B cell (primary cell): ENCODE data around the gene TBC1D9B. TPM values are rescaled to one million over a fixed set of nuclear protein-coding genes. Genes with fewer than 3 reads are reported as not detected.

ENCODE experiments used
- ATAC-seq: fragments of 200-7000 bp; cut with Tn5 transposase; one replicate; pipeline ENCODE4 v1.10.0; 2021; ENCODE audit warnings: low read depth, mild to moderate bottlenecking, moderate number of reproducible peaks, moderate library complexity
- CTCF ChIA-PET: fragments of 350-600 bp; sonication (Branson Sonifier 250); formaldehyde crosslinking; loops from one replicate; lab custom pipeline; 2021; ENCODE audit warnings: antibody characterized with exemption, inconsistent platforms; lab: Charles Lee
- POLR2A ChIA-PET: fragments of 350-600 bp; sonication (Branson Sonifier 250); formaldehyde crosslinking; loops from one replicate; lab custom pipeline; 2021; ENCODE audit warnings: antibody characterized with exemption; lab: Charles Lee
- DNase-seq: peaks from one replicate; pipeline ENCODE4 v3.0.0; 2013
- H2AFZ ChIP-seq: 2 replicates; pipeline ENCODE4 v1.6.1; 2012; ENCODE audit warnings: mild to moderate bottlenecking, low read depth, low read length; ENCODE audit not compliant: insufficient read depth, poor library complexity, severe bottlenecking
- H3K27ac ChIP-seq, 2 donors: 1 replicate in 1 of 2; 2 replicates in 1 of 2; pipeline ENCODE4 v1.5.1; 2012 to 2013; ENCODE audit warnings: low read length in 2 of 2, mild to moderate bottlenecking in 2 of 2, moderate library complexity in 1 of 2
- H3K27me3 ChIP-seq, 4 experiments: fragments of 200-600 bp in 1 of 4; sonication (generic) in 1 of 4; replicated peaks in 1 of 4; 1 replicate in 2 of 4; 2 replicates in 2 of 4; pipeline versions ENCODE4 v1.6.1 to v1.7.0; 2013 to 2016; ENCODE audit warnings: low read length in 3 of 4, mild to moderate bottlenecking in 2 of 4, mixed read lengths in 1 of 4, moderate library complexity in 1 of 4; ENCODE audit not compliant: insufficient read depth in 4 of 4, control insufficient read depth in 3 of 4; ENCODE audit errors: control extremely low read depth in 1 of 4
- H3K36me3 ChIP-seq, 2 experiments: replicated peaks in 1 of 2; 1 replicate in 1 of 2; 2 replicates in 1 of 2; pipeline versions ENCODE4 v1.6.1 to v1.7.1; 2013; ENCODE audit warnings: low read length in 1 of 2; ENCODE audit not compliant: insufficient read depth in 2 of 2, control insufficient read depth in 1 of 2; ENCODE audit errors: control extremely low read depth in 1 of 2, extremely low read depth in 1 of 2
- H3K4me1 ChIP-seq, 2 donors: fragments of 200-600 bp in 1 of 2; sonication (generic) in 1 of 2; 1 replicate in 1 of 2; 2 replicates in 1 of 2; pipeline versions ENCODE4 v1.5.1 to v1.6.1; 2013 to 2017; ENCODE audit warnings: low read length in 2 of 2; ENCODE audit not compliant: control insufficient read depth in 2 of 2, insufficient read depth in 2 of 2
- H3K4me2 ChIP-seq: replicated peaks from 2 replicates; pipeline ENCODE3; 2012; ENCODE audit warnings: mild to moderate bottlenecking, low read depth, low read length; ENCODE audit not compliant: poor library complexity, severe bottlenecking
- H3K4me3 ChIP-seq, 5 experiments: fragments of 200-600 bp in 1 of 5; sonication (generic) in 1 of 5; 1 replicate in 3 of 5; 2 replicates in 2 of 5; pipeline versions ENCODE4 v1.5.1 to v1.7.0; 2011 to 2016; ENCODE audit warnings: low read length in 4 of 5, mild to moderate bottlenecking in 4 of 5, low read depth in 2 of 5, control low read depth in 1 of 5, moderate library complexity in 1 of 5; ENCODE audit not compliant: insufficient read depth in 1 of 5; ENCODE audit errors: control extremely low read depth in 1 of 5, extremely low read depth in 1 of 5
- H3K79me2 ChIP-seq: fragments of 200-600 bp; sonication (generic); one replicate; pipeline ENCODE4 v1.6.0; 2016; ENCODE audit warnings: low read length; ENCODE audit not compliant: control insufficient read depth, insufficient read depth
- H3K9ac ChIP-seq: fragments of 200-600 bp; sonication (generic); 2 replicates; pipeline ENCODE4 v1.6.1; 2017; ENCODE audit warnings: mild to moderate bottlenecking, low read length, moderate library complexity
- H3K9me3 ChIP-seq, 3 donors: one replicate each; pipeline versions ENCODE4 v1.6.1 to v1.7.1; 2013; ENCODE audit warnings: low read length in 2 of 3; ENCODE audit not compliant: control insufficient read depth in 2 of 3, insufficient read depth in 1 of 3; ENCODE audit errors: control extremely low read depth in 1 of 3
- H4K20me1 ChIP-seq: 2 replicates; pipeline ENCODE4 v1.6.0; 2012; ENCODE audit warnings: mild to moderate bottlenecking, low read length; ENCODE audit not compliant: insufficient read depth, control insufficient read depth, poor library complexity, severe bottlenecking
- H3K27ac Mint-ChIP-seq: one replicate; pipeline ENCODE4 v1.8.0; 2021; ENCODE audit warnings: mixed read lengths
- H3K27me3 Mint-ChIP-seq: one replicate; pipeline ENCODE4 v1.8.0; 2021; ENCODE audit warnings: mixed read lengths
- H3K4me1 Mint-ChIP-seq: one replicate; pipeline ENCODE4 v1.8.0; 2021; ENCODE audit warnings: mixed read lengths
- H3K4me3 Mint-ChIP-seq: one replicate; pipeline ENCODE4 v1.8.0; 2021; ENCODE audit warnings: mixed read lengths
- H3K9me3 Mint-ChIP-seq: one replicate; pipeline ENCODE4 v1.8.0; 2022; ENCODE audit warnings: mixed read lengths; ENCODE audit not compliant: insufficient read depth
- CTCF ChIP-seq: fragments of 200-600 bp; IDR thresholded peaks from one replicate; pipeline ENCODE4 v1.8.0; 2022; ENCODE audit warnings: antibody characterized with exemption, mild to moderate bottlenecking
- EZH2 ChIP-seq: IDR thresholded peaks from 2 replicates; pipeline ENCODE4 v1.6.1; 2012; ENCODE audit warnings: borderline replicate concordance, low read depth, mild to moderate bottlenecking, moderate library complexity, low read length; ENCODE audit not compliant: insufficient read depth, poor library complexity, severe bottlenecking
- WGBS: methylation state at CpG from one replicate; pipeline ENCODE4 v1.1.5; 2013; ENCODE audit warnings: missing lambda C conversion rate; ENCODE audit not compliant: insufficient coverage; 5-methylcytosine and 5-hydroxymethylcytosine counted together
- intact Hi-C: fragments of 100-400 bp; cut with micrococcal nuclease; formaldehyde crosslinking; loops from one replicate; pipeline ENCODE4 v1.10.0; 2022
- polyA plus RNA-seq: library from polyadenylated mRNA; depleted of rRNA; stranded (reverse); fragments of >200 nt; gene quantifications from 2 replicates; pipeline ENCODE4 v1.2.3, GENCODE V29; 2012
- total RNA-seq, 2 donors: library from RNA; stranded (reverse); fragments of 120-200 nt in 1 of 2; gene quantifications; 1 replicate in 1 of 2; 2 replicates in 1 of 2; pipeline versions ENCODE4 v1.2.3 to v1.2.4, GENCODE V29; 2013 to 2022

The TBC1D9B gene
- total and polyA plus RNA-seq, 2 donors (not counting 1 experiment from before 2014, with no cell fraction given): 143 to 144 TPM

- H3K9ac ChIP-seq: no peak overlapping the region
- H3K4me3 Mint-ChIP-seq: no peak overlapping the region
- no peaks in the 10 kb centered on the region for H3K4me1 ChIP-seq
- ChIA-PET CTCF (no interaction called here), POLR2A (no interaction called here)
- TF ChIP-seq EZH2: no peak
- no peak for TF ChIP-seq CTCF
- H3K27ac Mint-ChIP-seq: no peak overlapping the region
- no peaks in the 10 kb centered on the region for H3K9me3 Mint-ChIP-seq
- ATAC-seq (no peak), DNase-seq (no peak)
- no peaks in the 10 kb centered on the region for H3K4me1 Mint-ChIP-seq
- 100% methylated on average over 6 of the region's 7 CpGs for WGBS
- H3K27me3 ChIP-seq: no peaks in the 10 kb centered on the region
- no peaks in the 10 kb centered on the region for H4K20me1 ChIP-seq
- H3K27me3 Mint-ChIP-seq: no peaks in the 10 kb centered on the region
- intact Hi-C loops: no loop called here
- H2AFZ ChIP-seq: no peak overlapping the region
- no peaks in the 10 kb centered on the region for H3K9me3 ChIP-seq
- no peak overlapping the region for H3K4me2 ChIP-seq
- H3K79me2 ChIP-seq: no peaks in the 10 kb centered on the region
- no peak overlapping the region for H3K27ac ChIP-seq
- H3K4me3 ChIP-seq: no peak overlapping the region
- peaks cover 1 to 66% of the 10 kb centered on the region in 2 experiments for H3K36me3 ChIP-seq
Observed at GRCh38 chr5:179873588-179874110, 34.0 kb downstream of the TBC1D9B start.

GRCh38 chr5:179872828-179873575 lies 34.7 kb downstream of the TBC1D9B start:
- no peaks in the 10 kb centered on the region for H3K27me3 ChIP-seq
- TF ChIP-seq CTCF (no peak), EZH2 (no peak)
- no peak overlapping the region for H3K27ac ChIP-seq
- no peak overlapping the region for H3K9ac ChIP-seq
- no peak overlapping the region for H2AFZ ChIP-seq
- H3K36me3 ChIP-seq: peaks cover 1 to 64% of the 10 kb centered on the region in 2 experiments
- Mint-ChIP-seq H3K27ac (no peak overlapping the region), H3K4me3 (no peak overlapping the region), H3K4me1 (no peaks in the 10 kb centered on the region), H3K9me3 (no peaks in the 10 kb centered on the region), H3K27me3 (no peaks in the 10 kb centered on the region)
- H3K4me2 ChIP-seq: no peak overlapping the region
- no peaks in the 10 kb centered on the region for H3K9me3 ChIP-seq
- H3K4me3 ChIP-seq: no peak overlapping the region
- no peaks in the 10 kb centered on the region for H3K4me1 ChIP-seq
- ChIA-PET CTCF (no interaction called here), POLR2A (no interaction called here)
- intact Hi-C loops: no loop called here
- DNase-seq (no peak), ATAC-seq (no peak)
- no peaks in the 10 kb centered on the region for H3K79me2 ChIP-seq
- no peaks in the 10 kb centered on the region for H4K20me1 ChIP-seq
- 96% methylated on average over 11 of the region's 14 CpGs for WGBS
